Measurements from ENCODE around the gene SLC35B4. TPM values are rescaled to one million over a fixed set of nuclear protein-coding genes. Genes with fewer than 3 reads are reported as not detected.

The SLC35B4 gene, protein sequence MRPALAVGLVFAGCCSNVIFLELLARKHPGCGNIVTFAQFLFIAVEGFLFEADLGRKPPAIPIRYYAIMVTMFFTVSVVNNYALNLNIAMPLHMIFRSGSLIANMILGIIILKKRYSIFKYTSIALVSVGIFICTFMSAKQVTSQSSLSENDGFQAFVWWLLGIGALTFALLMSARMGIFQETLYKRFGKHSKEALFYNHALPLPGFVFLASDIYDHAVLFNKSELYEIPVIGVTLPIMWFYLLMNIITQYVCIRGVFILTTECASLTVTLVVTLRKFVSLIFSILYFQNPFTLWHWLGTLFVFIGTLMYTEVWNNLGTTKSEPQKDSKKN
- polyA plus RNA-seq (2013, experiment 1 of 2; ENCODE audit: insufficient read length): 16.2 TPM
- 15.0 TPM for polyA plus RNA-seq (2013, experiment 2 of 2; ENCODE audit: insufficient read length)

DNA sequence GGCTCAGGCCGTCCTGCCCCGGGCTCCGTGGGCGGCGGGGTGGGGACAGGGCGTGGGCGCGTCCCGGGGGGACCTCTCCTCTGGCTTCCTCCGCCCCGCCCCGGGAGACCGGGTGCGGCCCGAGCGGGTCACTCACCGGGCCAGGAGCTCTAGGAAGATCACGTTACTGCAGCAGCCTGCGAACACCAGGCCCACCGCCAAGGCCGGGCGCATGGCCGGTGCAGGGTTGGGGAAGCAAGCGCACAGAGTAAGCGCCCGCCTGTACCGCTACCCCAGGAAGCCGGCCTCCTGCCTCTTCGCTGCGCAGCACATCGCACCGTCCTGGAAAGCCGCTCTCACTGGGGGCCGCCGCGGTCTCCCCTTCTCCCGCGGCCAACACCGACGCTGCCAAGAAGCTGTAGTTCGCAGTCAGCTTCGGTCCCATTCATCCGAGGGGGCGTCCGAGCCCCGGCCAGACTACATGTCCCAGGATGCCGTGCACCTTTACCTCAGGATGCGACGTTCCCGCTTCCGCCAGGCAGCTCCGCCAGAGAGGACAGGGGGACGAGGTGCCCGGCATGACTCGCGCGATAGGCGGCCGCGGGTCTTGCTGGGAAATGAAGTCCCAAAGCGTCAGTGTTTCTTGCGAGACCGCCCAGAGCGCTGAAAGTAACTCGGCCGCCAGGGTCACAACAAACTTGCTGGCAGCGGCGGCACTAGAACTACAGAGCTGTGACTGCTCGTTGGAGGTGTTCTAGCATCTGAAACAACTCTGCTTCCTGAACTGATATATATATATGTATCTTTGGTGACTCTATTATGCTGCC, at the start of gene SLC35B4:
TSS of gene SLC35B4 (minus strand) at position 392 of the 806 bp plus-strand sequence. CDS start at position 213, 179 bp downstream.
- peak; percentile 98 for DNase-seq

DNA sequence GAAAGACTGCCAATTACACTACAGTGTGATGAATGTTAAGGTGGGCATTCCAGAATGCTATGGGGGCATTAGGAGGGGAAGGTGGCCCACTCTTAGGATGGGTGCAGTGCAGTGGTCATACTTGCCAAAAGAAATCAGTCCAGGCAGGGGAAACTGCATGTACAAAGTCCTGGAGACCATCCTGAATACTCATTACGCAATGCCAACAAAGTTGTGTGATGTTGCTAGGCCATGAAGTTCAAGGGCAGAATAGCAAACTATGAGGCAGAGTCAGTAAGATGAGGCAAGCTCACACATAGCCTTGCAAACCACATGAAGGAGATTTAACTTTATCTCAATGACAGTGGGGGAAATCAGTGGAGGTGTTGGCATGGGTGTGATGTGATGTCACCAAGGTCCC, 49.8 kb upstream of the SLC35B4 start:
- DNase-seq: no peak

DNA sequence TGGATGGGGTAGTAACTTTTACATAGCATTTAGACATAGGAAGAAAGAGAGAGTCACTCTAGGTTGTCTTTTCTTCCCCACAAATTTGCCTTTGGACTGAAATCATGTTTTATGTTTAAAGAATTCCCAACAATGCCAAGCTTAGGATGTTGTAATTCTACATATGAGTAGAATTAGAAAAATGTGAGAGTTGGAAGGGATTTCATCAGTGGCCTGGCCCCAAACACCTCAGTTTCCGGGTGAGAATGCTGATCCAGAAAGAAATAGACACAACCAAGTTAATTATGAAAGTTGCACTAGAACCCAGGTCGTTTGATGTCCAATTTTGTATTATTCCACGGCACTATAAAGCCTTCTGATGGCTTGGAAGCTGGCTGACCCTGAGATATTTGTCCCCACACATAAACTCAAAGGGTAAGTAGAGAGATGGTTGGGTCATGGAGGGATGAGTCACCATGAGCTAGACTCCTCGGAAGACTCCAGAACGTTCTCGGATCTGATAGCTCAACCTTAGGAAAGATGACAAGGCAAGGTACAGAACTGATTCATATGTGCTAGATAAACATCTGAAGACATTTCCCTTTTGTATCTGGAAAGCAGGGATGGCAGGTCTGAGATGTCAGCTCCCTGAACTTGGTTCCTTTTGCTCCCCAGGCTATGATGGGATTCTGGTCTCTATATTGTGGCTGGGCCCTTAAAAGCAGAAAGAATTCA, 48.8 kb upstream of the SLC35B4 start:
- peak; percentile 51 for DNase-seq

DNA sequence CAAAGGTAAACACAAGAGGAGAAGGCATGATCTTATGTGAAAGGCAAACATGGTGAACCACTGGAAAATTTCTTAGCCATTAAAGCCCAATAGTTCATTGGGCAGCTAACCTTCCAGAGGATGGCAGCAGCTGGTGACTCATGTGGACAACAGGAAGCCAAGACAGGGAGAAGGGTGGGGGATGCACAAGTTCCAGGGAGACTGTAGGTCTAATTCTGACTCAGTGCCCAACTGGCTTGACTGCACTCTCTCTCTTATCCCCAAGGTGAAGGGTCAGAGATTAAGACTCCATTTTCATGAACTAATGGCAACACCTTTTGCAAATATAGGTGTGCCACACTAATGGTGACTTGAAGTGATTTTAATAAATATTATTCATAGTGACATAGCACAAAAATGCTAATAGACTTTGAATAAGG, 47.9 kb upstream of the SLC35B4 start:
- DNase-seq: peak; percentile 41

DNA sequence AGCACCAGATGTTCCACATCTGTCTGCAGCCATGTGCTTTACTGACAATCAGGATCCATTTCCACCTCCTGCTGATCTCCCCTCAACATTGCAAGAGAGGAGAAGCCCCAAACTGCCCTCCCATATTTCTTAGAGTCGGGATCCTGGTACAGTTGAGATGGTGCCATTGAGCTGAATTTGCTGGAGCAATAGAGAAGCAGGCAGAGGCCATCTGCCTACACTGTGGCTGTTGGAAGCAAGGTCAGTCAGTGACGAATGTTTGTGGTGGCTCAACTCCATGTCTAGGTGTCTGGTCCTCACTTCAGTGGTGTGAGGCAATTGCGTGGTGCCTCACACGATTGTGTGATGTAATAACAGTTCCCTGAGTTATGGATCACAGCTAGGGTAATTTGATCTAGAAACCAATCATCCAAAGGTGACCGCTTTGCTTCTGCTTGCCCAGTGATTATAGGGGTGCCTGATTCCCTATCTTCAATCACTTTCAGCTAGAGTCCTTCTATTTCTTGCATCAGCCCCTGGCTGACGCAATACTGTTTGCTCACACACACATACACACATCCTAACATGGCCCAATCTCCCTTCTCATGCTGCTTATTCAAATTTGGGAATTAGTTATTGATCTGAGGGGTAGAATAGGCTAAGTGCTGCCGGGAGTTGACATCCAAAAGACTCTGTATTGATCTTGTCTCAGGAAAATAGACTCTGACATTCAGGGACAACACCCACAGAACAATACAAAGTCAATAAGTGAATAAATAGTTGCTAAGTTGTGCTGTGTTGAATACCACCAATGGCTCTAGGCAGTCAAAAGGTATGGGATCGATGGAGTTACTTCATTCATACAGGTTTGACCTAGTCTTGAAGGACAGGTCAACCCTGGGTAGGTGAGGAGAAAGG, 46.1 kb upstream of the SLC35B4 start:
- no peak for DNase-seq

DNA sequence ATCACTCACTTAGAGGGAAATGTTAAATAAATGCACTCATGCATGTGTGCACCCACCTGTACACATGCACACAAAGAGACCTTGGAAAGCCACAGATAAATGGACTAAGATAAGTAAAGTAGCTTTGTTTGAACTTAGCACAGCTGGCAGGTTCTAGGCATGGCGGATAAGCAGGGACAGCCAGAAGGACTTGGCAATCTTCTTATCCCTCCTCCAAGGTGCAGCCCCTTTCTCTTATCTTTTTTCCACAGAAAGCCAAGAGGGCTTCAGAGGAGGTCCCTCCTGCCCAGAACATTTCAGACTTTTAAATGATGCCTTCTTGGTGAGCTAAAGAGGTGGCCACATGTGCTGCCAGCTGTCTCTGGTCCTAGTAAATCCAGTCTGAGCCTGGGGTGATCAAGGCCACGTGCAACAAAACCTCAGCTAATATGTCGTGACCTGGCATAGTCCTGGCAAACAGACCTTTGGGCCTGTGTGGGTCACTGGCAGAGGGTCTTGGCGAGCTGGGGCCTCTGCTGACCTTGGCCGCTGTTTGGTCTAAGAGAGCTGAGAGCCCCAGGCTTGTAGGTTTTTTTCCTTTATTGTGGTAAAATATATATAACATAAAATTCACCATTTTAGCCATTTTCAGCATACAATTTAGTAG, 43.2 kb upstream of the SLC35B4 start:
- DNase-seq: no peak

DNA sequence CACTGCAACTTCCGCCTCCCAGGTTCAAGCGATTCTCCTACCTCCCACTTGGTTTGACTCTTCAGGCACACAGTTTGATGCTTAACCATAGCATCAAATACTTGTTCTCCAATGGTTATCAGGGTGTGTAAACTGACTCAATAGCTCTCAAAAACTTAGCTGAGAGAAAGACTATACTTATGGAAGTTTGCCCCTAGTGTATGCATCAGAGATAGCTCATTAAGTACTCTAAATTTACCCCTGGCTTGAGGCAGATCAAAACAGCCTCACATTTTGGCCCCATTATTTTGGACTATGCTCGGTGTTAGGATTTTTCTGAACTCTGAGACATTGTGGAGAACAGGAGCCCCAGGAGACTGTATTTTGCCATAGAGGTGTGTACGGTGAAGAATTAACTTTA, 40.8 kb upstream of the SLC35B4 start:
- no peak for DNase-seq

DNA sequence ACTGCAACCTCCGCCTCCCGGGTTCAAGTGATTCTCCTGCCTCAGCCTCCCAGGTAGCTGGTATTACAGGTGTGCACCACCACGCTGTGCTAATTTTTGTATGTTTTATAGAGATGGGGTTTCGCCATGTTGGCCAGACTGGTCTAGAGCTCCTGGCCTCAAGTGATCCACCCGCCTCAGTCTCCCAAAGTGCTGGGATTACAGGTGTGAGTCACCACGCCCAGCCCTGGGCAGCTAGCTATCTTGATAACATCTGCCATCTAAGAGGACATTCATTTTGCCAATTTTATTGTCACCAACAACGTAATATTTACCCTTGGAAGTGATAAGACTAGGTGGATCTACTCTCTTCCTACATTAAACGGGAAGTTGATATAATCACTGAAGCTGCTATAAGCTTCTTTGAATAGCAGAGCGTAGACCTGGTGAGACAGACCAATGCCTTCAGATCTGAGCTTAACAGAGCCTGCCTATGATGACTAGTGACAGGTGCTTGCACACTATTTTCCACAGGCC, 39.7 kb upstream of the SLC35B4 start:
- DNase-seq: no peak

DNA sequence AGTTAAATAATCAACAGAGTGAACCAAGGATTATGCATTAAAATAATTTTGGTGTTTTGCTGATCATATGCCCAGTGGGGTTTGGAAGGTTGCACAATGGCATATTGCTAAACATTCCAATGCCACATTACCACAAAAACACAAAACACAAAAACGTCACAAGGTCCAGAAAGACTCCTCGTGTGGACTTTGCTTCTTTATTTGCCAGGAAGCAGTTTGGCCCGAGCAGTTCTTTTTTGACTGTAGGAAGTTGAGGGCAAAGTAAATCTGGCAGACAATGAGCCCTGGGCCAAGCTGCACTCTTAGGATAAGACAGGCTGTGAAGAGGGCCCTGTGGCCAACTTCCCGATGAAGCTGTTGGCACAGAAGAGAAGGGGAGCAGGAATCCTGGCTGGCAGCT, 39.2 kb upstream of the SLC35B4 start:
- no peak for DNase-seq

DNA sequence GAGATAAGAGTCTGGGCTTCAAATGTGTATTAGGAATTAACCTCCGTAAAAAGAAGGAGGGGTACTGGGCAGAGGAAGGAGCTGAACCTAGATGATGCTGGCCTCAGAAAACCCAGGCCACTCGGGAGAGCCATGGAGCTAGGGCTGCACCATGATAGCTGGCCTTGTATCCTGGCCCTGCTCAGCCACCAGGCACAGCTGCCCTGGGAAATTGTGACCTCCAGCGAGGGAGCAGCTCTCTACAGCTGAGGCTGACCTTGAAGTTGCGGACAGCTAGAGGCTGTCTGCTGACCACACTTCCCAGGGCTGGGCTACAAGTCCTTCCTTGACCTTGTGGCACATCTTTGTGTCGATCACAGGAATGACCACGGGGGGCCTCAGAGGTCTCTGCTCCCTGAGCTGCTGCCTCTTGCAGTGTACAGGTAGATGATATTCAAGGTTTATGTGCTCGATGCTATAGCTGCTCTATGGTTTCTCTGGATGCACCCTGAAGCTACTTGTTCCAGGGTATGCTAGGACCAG, 38.3 kb upstream of the SLC35B4 start:
- DNase-seq: no peak

DNA sequence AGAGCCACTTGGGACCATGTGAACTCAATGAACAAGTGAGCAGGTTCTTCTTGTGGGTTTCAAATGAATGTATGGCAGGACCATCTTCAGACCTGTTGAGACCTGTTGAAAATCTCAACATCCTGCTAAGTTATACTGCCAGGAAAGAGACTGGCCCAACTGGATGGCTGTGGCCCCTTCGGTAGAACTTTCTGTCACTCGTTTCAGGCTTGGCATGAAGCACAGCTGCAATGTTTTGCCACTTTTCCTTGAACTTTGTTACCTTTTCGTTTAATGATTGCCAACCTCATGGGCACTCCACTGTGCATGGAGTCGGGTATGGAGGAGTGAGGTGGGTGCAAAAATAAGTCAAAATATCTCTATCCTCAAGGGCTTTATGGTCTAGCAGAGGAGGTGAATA, 36.7 kb upstream of the SLC35B4 start:
- DNase-seq: no peak

DNA sequence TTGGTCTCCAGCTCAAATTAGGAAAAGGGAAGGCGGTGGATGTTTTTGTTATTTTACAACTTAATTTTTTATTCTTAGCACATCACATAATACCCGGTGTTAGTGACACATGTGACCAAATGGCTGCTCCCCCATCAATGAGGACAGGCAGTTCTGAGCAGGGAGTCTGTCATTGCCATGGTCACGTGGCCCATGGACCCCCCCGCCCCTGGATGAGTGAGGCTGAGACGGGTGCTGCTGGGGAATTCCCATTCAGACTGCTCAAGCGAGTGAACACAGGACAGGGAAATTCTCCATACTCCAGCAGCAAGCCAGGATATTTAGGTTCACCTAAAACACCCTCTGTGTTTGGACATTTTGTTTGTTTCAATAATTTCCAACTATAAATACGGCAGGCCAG, 34.7 kb upstream of the SLC35B4 start:
- no peak for DNase-seq

DNA sequence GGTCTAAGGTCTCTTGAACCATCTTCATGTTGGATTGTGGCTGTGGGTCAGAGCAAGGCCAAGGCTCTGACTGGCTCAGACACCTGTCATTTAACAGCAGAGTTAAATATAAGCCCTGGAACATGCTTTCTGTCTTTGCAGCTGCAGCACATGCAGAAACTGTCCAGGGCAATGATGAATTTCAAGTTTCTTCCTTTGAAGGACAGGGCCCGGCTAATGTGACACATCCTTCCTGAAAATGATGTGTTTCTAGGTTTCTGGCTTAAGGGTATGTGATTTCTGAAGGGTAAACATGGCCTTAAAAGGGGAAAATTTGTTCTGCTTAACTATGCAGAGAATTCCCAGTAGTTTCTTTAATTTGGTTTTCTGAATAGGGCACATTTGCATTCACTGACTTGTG, 34.0 kb upstream of the SLC35B4 start:
- DNase-seq: peak; percentile 10

DNA sequence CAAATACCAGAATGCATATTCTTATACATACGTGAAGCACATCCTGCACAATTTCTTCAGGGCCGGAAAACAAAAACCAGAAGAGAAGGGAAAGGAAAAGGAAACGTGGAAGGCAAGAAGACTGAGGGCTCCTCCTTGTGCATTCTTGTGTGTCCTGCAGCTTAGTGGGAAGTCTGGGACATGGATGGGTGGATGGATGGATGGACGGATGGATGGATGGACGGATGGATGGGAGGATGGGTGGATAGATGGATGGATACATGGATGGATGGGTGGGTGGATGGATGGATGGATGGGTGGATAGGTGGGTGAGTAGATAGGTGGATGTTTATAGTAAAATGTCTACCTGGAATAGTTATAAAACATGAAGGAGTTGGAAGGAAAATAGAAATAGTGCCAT, 30.8 kb upstream of the SLC35B4 start:
- DNase-seq: no peak

DNA sequence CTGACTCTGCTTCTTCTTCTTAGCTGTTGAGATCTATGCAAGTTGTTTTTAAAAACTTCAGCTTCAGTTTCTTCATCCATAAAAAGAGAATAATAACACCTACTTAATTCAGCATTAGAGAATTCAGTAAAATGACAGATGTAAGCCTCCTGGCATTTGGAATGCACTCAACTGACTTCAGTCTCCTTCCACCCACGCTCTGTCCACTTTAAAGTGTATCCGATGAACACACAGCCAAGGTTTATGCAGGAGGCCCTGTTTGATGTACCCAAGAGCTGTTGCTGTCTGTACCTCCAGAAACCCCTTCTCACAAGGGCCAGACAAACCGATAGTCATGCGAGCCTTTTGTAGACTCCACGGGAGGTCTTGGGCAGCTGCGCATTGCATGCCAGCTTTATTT, 27.1 kb upstream of the SLC35B4 start:
- no peak for DNase-seq

DNA sequence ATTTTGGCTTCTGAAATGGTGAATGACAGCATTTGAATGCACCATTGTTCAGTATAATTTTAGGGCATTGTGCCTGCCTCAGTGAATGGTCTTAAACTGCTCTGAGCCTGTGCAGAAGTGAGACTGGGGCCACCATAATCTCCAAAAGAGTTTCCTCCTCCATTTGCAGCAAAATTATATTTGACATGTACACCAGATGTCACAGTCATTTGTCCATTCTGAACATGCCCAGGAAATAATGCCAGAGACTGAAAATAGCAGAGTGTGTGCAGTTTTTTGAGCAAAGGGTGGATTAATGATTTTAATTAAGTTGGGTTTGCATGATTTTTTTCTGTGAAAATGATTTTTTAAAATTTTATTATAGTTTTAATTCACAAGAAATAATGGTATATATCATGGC, 26.4 kb upstream of the SLC35B4 start:
- no peak for DNase-seq

DNA sequence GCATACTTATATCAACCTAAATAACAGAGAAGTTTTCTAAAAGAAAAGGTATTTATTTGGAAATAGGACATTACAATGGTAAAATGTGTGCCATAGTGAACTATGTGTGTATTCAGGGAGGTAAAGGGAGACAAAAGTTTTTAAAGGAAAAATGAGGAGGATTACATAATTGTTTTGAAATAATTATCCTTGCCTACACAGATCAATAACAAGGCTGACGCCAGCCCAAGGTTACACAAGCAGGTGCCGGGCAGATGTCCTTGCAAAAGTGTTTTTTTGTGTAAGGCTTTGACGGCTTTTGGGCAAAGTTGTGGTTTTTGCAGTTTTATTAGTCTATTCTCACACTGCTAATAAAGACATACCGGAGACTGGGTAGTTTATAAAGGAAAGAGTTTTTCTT, 22.7 kb upstream of the SLC35B4 start:
- no peak for DNase-seq

DNA sequence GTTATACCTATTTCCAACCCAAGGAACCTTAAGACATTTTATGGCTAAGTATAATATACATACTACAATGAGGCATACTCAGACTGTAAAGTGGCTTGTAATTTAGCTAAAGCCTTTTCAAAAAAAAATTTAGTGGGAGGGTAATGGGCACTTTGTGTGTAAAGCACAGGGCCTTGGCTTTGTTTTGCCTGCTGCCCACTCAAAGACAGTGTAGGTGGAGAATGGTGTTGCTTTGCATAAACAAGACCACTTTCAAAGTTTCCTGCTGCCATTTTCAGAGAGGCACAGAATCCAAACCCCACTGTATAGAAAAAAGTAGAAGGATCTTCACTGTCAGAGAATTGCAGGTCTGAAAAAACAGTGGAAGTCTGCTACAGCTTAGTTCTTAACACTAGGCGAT, 21.2 kb upstream of the SLC35B4 start:
- no peak for DNase-seq

DNA sequence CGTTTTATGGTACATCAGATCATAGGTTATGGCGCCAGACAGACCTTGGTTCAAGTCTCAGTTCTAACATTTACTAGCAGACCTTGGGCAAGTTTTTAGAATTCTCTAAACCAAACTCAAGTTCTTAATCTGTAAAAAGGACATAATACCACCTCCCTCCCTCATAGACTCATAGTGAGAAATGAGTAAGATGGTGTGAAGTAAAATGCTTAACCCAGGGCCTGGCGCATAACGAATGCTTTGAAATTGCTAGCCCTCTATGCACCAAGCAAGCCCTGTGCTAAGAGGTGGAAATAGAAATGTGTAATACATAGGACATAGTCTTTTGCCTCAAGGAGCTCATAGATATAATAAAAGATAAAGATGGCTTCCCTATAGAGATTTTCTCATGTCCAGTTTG, 17.7 kb upstream of the SLC35B4 start:
- no peak for DNase-seq

DNA sequence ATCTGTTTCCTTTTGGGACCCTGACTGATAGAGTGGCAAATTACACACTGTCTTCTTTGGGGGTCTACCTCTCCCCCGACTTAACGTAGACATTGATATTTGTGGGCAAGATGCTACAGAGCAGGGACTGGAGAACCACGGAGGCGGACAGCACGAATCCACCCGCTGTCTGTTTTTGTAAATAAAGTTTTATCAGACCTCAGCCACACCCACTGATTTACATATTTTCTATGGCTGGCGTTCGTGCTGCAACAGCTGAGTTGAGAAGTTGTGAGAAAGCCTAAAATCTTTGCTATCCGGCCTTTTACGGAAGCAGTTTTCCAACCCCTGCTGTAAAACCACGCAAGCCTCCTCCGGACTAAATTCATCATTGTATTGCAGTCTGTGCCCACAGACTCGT, 17.2 kb upstream of the SLC35B4 start:
- DNase-seq: no peak

DNA sequence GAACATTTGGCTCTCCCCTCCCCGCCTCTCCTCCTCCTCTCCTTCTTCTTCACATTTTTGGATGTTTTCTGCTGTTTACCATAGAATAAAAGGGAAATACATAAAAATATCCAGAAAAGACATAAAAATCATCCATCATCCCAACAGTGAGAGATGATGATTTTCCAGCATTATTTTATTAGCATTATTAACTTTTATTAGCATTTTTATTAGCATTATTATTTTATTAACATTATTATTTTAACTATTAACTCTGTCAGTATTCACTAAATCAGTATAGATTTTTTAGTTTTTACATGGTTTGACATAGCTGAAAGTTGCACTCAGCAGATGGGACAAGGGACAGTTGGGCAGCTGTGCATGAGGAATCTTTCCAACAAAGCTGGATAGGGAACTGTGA, 16.2 kb upstream of the SLC35B4 start:
- DNase-seq: no peak

All from fibroblast of skin of scalp (primary cell).